ENCODE measurements around the gene BHMT.
A peak's percentile ranks its signal among the peaks of the same experiment; 100 is the strongest.

Gene BHMT

DNA sequence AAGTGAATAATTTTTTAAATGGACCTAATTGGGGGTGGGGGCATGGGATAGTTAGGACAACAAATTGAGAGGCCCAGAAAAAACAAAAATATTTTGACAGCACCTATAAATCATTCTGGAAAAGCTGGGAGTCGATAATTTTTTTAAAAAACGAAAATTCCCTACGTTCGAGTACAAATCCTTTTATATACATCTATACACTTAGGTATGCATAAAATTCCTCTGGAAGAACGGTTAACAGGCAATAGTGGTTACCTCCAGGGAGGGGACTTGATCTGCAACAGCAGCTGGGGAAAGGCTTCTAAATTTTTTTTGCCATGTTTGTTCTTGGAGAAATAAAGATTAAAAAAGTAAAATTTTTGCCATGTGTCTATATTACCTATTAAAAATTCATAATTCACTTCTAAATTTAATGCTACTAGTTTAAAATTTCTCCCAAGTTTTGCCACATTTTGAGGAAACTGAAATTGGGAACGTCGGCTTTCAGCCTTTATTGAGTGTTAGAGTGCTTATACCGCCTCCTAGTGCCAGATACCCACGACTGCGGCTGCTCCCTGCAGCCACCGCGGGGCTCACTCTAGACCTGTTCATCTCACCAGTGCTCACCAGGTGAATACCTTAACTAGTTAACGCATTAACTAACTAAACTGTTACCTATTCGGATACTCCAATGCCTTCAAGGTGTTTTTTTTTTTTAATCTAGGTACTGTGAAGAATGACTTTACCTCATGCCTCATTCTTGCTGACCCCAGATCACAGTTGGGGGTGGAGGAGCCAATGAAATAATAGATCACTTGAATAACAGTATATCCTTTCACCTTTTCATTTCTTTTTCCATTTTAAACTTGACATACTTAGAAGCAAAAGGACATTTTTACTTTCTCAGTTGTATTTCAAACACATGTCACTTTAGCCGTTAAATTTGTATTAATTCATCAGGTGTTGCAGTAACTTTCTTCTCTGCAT is 1.8 kb upstream of the BHMT start:
- Histone ChIP-seq H3K4me1 (ENCODE audit: insufficient read depth, poor library complexity, severe bottlenecking) (no peaks in the 10 kb centered on the region), H3K36me3 (ENCODE audit: low read depth) (no peaks in the 10 kb centered on the region), H3K9me3 (ENCODE audit: severe bottlenecking) (no peaks in the 10 kb centered on the region), H3K27ac (ENCODE audit: poor library complexity, severe bottlenecking) (no peak overlapping the region), H3K27me3 (ENCODE audit: insufficient read depth, poor library complexity, severe bottlenecking) (peaks cover 13% of the 10 kb centered on the region), H3K4me3 (ENCODE audit: severe bottlenecking) (no peak overlapping the region)
- TF ChIP-seq, protein P1, sequence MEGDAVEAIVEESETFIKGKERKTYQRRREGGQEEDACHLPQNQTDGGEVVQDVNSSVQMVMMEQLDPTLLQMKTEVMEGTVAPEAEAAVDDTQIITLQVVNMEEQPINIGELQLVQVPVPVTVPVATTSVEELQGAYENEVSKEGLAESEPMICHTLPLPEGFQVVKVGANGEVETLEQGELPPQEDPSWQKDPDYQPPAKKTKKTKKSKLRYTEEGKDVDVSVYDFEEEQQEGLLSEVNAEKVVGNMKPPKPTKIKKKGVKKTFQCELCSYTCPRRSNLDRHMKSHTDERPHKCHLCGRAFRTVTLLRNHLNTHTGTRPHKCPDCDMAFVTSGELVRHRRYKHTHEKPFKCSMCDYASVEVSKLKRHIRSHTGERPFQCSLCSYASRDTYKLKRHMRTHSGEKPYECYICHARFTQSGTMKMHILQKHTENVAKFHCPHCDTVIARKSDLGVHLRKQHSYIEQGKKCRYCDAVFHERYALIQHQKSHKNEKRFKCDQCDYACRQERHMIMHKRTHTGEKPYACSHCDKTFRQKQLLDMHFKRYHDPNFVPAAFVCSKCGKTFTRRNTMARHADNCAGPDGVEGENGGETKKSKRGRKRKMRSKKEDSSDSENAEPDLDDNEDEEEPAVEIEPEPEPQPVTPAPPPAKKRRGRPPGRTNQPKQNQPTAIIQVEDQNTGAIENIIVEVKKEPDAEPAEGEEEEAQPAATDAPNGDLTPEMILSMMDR (IDR thresholded peaks at IDR 0.05; ENCODE audit: poor library complexity, severe bottlenecking), result peak; percentile 31
- no peak for DNase-seq (ENCODE audit: low spot score)
- no peak for ATAC-seq (ENCODE audit: low read depth)

DNA sequence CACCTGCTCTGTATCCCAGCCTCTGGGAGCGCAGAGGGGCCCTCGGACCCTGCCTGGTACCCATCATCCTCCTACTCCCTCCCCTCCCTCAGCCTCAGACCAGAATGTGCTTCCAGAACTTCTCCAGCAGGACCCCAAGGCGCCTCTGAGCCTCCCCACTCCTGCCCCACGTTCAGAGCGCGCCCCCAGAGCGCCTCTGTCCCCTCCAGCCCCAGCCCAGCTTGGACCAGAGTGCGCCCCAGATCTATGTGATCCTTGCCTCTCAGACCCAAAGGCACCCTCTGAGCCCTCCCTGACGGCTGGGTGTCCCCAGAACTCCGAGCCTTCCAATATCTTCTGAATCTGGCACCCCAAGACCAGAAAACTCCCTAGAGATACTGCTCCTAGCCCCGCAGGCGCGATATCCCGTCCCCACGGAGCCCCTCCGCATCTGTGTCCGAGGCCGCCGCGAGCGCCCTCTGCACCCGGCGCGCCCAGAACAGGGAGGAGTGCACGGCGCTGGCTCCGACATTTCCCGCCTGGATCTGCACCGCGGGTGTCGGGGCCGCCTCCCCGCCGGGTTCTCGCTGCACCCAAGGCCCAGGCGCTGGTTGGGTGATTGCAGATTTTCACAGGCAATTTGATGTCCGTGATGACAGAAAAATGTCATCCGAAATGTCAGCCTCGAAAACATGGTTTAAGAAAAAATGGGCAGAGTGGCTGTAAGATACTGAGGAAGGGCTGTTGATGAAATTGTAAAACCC is 522 bp downstream of the BHMT start:
- Histone ChIP-seq H3K4me3 (ENCODE audit: severe bottlenecking) (no peak overlapping the region), H3K4me1 (ENCODE audit: insufficient read depth, poor library complexity, severe bottlenecking) (no peaks in the 10 kb centered on the region), H3K9me3 (ENCODE audit: severe bottlenecking) (no peaks in the 10 kb centered on the region), H3K27me3 (ENCODE audit: insufficient read depth, poor library complexity, severe bottlenecking) (peaks cover 13% of the 10 kb centered on the region), H3K27ac (ENCODE audit: poor library complexity, severe bottlenecking) (no peak overlapping the region), H3K36me3 (ENCODE audit: low read depth) (no peaks in the 10 kb centered on the region)
- TF ChIP-seq, protein P1 (IDR thresholded peaks at IDR 0.05; ENCODE audit: poor library complexity, severe bottlenecking), result no peak
- 0 out of 3 replicates have a peak, but pooled peaks have one; percentile 27 for ATAC-seq (ENCODE audit: low read depth)
- DNase-seq (ENCODE audit: low spot score), result no peak

DNA sequence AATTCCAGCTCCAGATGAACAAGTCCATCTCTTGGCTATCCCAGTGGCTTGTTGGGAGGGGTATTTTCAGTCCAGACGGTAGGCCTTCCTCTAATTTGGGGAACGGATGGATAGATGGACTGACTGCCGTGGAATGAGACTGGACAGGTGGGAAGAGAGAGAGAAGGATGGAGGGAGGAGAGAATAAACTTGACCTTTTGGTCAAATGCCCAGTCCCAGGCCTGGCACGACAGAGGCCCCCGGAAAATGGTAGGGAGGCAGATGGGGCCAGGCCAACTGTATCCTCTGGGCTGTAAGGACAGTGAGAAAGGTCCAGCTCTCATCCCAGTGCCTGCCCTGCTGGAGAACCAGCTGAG is 1.1 kb downstream of the BHMT start:
- Histone ChIP-seq H3K27ac (ENCODE audit: poor library complexity, severe bottlenecking) (no peak overlapping the region), H3K4me3 (ENCODE audit: severe bottlenecking) (no peak overlapping the region), H3K4me1 (ENCODE audit: insufficient read depth, poor library complexity, severe bottlenecking) (no peaks in the 10 kb centered on the region), H3K9me3 (ENCODE audit: severe bottlenecking) (no peaks in the 10 kb centered on the region), H3K36me3 (ENCODE audit: low read depth) (no peaks in the 10 kb centered on the region), H3K27me3 (ENCODE audit: insufficient read depth, poor library complexity, severe bottlenecking) (peaks cover 13% of the 10 kb centered on the region)
- TF ChIP-seq, protein P1 (IDR thresholded peaks at IDR 0.05; ENCODE audit: poor library complexity, severe bottlenecking), result no peak
- no peak for ATAC-seq (ENCODE audit: low read depth)
- no peak for DNase-seq (ENCODE audit: low spot score)

DNA sequence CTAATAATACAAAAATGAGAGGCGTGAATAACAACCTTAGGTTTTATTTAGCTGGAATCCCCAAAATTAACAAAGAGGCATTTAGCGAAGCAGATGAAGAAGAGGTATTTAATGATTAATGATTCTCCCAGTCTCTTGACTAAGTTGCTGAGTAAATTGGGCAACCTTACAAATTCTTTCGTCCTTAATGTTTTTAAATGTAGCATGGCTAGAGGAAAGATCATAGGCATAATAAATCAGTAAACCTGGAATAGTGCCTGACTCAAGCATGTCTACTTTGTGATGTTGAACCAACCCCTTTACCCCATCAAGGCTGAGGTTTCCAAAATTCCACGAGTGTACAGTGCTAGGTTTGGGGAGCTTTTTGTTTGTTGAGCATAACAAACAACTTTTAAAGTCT is 7.9 kb downstream of the BHMT start:
- Histone ChIP-seq H3K9me3 (ENCODE audit: severe bottlenecking) (no peaks in the 10 kb centered on the region), H3K4me1 (ENCODE audit: insufficient read depth, poor library complexity, severe bottlenecking) (no peaks in the 10 kb centered on the region), H3K4me3 (ENCODE audit: severe bottlenecking) (no peak overlapping the region), H3K36me3 (ENCODE audit: low read depth) (no peaks in the 10 kb centered on the region), H3K27ac (ENCODE audit: poor library complexity, severe bottlenecking) (no peak overlapping the region), H3K27me3 (ENCODE audit: insufficient read depth, poor library complexity, severe bottlenecking) (no peaks in the 10 kb centered on the region)
- DNase-seq (ENCODE audit: low spot score), result no peak
- TF ChIP-seq, protein P1 (IDR thresholded peaks at IDR 0.05; ENCODE audit: poor library complexity, severe bottlenecking), result no peak
- ATAC-seq (ENCODE audit: low read depth), result no peak

All from RWPE2 (cell line).